AG10803 (cell line): ENCODE measurements around the gene KIF25.

Source experiments
- DNase-seq: peaks from one replicate; pipeline ENCODE4 v3.0.0; 2010; ENCODE audit warnings: low read depth
- H3K4me3 ChIP-seq: 2 replicates; pipeline ENCODE4 v1.5.1; 2011; ENCODE audit warnings: mild to moderate bottlenecking, low read length, control low read depth
- TF ChIP-seq, protein P1 (sequence below): conservative IDR thresholded peaks from 2 replicates; pipeline ENCODE4 v1.5.1; 2011; ENCODE audit warnings: mild to moderate bottlenecking, low read length, control low read depth, inconsistent platforms

The KIF25 gene

DNA sequence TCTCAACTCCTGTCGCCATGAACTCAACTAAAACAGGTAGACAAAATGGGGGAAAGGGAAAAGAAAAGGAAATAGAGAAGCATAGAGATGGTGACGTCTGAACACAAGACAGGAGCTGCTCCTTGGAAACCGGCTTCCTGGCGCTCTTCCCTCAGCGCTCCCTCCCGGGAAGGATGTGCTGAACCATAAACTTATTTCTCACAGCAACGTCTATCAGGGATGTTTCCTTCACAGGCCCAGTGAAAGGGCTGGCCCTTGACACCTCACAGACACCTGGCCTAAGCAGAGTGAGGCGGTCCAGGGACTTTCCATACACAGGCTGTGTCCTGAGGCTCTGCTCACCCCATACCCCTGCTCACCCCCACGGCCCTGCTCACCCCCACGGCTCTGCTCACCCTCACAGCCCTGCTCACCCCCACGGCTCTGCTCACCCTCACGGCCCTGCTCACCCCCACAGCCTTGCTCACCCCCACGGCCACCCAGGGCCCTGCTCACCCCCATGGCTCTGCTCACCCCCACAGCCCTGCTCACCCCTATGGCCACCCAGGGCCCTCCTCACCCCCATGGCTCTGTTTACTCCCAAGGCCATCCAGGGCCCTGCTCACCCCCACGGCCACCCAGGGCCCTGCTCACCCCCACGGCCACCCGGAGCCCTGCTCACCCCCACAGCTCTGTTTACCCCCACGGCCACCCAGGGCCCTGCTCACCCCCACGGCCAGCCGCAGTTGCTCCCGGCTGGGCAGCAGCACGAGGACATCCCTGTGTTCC is 80.9 kb downstream of the KIF25 start:
- TF ChIP-seq, protein P1, sequence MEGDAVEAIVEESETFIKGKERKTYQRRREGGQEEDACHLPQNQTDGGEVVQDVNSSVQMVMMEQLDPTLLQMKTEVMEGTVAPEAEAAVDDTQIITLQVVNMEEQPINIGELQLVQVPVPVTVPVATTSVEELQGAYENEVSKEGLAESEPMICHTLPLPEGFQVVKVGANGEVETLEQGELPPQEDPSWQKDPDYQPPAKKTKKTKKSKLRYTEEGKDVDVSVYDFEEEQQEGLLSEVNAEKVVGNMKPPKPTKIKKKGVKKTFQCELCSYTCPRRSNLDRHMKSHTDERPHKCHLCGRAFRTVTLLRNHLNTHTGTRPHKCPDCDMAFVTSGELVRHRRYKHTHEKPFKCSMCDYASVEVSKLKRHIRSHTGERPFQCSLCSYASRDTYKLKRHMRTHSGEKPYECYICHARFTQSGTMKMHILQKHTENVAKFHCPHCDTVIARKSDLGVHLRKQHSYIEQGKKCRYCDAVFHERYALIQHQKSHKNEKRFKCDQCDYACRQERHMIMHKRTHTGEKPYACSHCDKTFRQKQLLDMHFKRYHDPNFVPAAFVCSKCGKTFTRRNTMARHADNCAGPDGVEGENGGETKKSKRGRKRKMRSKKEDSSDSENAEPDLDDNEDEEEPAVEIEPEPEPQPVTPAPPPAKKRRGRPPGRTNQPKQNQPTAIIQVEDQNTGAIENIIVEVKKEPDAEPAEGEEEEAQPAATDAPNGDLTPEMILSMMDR = no peak
- no peak for DNase-seq
- no peak overlapping the region for H3K4me3 ChIP-seq

DNA sequence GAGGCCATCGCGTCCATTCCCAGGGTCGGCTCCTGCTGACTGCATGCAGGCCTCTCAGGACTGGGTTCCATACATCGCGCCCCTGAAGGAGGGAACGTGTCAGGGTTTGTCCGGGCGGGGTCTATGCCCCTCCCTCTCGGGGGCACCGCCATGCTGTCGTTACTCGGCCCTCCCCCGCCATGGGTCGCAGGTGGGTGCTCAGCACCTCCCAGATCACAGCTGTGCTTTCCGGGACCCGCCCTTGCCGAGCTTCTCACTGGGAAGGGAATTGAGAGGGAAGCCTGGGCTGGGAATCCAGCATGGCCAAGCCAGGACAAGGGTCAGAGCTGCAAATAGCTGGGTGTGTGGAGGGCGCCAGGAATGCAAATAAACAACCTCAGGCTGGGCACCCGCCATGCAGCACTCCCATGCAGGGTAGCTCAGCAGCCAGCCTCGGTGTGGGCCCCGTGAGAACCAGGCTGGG is 81.5 kb downstream of the KIF25 start, which contains the start of gene FRMD1:
Gene FRMD1, minus strand, starts transcription at position 270 of the 463 bp plus-strand sequence. Its CDS starts 118 bp downstream, at position 152.
- H3K4me3 ChIP-seq = no peak within 1 kb of the TSS
- no peak for DNase-seq
- TF ChIP-seq, protein P1 = no peak

- TF ChIP-seq, protein P1 = no peak
- no peak for DNase-seq
- H3K4me3 ChIP-seq = no peak overlapping the region
These were observed 83.1 kb downstream of the KIF25 start for GRCh38 chr6:168080393-168081077.

GRCh38 chr6:168081858-168082546 is 84.5 kb downstream of the KIF25 start:
- no peak overlapping the region for H3K4me3 ChIP-seq
- TF ChIP-seq, protein P1 = no peak
- no peak for DNase-seq

GRCh38 chr6:168082860-168083513 is 85.5 kb downstream of the KIF25 start:
- H3K4me3 ChIP-seq = no peak overlapping the region
- TF ChIP-seq, protein P1 = no peak
- no peak for DNase-seq

DNA sequence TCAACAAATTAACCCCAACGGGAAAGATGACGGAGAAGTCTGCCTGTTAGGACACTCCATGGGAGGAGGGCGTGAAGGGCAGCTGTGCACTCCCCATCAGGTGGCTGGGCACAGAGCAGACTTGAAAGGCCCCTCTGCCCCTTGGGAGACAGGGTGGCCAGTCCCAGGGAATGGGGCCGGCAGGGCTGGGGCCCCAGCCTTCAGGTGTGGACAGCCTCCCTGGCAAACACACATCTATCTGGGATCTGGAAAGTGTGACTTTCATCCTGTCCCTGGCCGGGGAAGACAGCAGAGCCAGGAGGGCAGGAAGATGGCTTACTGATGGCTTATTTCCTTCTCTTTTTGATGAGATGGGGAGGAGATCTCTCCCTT is 86.0 kb downstream of the KIF25 start:
- DNase-seq = no peak
- TF ChIP-seq, protein P1 = no peak
- no peak overlapping the region for H3K4me3 ChIP-seq
